GM18873 (cell line): ENCODE measurements around the gene ELMO1.

Experiments used
- ATAC-seq: cut with Tn5 transposase; IDR thresholded peaks from one replicate; pipeline ENCODE4 v1.9.1; 2021; ENCODE audit warnings: mild to moderate bottlenecking, moderate library complexity, moderate number of reproducible peaks; ENCODE audit not compliant: unreplicated experiment, low FRiP score

Gene ELMO1

DNA sequence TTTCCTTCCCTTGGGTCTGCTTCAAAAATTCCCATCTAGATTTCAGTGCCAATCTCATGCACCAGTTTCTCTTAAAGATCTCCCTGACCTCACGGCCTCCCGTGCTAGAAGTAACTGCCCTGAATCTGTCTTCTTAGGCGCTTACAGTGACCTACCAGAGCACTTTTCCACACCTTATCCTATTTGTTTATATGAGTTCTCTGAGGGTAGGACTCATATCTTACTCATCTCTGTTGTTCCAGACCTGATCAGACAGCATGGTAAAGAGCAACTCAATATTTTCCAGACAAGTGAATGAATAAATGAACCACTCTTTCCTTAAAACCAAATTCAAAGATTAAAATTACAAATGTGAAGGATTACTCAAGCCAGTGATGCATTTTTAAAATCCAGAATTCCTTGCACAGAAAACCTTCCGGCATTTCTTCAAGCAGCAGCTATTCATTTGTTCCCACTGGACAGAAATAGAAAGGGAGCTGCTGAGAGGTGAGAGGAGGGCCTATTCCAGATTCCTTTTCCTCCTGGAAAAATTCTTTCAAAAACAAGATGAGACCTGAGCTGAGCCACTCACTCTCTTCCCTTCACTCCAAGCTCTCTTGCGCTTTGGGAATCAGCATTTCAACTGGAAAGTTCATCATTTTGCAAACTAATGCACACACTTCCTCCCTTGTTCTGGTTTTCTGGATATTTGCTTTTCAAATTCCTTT is 94.6 kb downstream of the ELMO1 start:
- ATAC-seq: no peak

DNA sequence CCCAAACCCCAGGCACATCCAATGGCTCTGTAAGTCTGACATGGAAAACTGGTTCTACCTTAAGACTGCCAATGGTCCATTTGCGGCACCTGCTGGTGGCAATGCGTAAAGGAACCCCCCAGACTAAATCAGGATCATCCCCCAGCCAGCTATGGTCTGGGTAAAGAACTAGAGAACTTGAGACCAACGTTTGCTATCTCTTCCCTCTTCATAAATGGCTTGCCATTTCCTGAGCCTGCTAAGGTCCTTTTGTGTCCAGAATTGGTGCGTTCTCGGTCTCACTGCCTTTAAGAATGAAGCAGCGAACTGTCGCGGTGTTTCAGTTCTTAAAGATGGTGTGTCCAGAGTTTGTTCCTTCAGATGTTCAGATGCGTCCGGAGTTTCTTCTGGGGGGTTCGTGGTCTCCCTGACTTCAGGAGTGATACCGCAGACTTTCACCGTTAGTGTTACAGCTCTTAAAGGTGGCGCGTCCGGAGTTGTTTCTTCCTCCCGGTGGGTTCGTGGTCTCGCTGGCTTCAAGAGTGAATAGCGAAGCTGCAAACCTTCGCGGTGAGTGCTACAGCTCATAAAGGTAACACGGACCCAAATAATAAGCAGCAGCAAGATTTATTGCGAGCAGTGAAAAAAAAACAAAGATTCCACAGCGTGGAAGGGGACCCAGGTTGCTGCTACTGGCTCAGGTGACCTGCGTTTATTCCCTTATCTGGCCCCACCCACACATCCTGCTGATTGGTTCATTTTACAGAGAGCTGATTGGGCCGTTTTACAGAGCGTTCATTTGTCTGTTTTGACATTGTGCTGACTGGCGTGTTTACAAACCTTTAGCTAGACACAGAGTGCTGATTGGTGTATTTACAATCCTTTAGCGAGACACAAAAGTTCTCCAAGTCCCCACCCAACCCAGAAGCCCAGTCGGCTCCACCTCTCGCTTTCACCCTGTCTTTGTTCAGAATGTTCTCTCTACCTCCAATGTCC is 95.4 kb downstream of the ELMO1 start:
- peak; percentile 46 for ATAC-seq

GRCh38 chr7:37352251-37352880 is 96.3 kb downstream of the ELMO1 start:
- ATAC-seq: no peak

DNA sequence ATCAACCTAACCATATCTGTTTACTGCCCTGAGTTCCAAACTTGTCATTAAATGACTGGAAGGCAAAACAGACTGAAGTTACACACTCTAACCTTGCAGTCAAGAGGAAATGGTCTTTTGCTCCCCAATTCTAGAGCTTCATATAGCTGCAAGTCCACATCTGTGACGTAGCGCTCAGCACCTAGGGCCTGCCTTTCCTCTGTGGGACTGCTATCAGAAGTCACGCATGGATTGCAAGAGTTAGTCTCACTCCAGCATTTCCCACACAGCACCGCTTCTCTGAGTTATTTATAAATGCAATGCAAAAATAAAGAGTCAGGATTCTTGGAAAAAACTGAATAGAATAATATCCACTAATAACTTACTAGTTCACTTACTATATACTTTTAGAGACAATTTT is 96.9 kb downstream of the ELMO1 start:
- no peak for ATAC-seq

DNA sequence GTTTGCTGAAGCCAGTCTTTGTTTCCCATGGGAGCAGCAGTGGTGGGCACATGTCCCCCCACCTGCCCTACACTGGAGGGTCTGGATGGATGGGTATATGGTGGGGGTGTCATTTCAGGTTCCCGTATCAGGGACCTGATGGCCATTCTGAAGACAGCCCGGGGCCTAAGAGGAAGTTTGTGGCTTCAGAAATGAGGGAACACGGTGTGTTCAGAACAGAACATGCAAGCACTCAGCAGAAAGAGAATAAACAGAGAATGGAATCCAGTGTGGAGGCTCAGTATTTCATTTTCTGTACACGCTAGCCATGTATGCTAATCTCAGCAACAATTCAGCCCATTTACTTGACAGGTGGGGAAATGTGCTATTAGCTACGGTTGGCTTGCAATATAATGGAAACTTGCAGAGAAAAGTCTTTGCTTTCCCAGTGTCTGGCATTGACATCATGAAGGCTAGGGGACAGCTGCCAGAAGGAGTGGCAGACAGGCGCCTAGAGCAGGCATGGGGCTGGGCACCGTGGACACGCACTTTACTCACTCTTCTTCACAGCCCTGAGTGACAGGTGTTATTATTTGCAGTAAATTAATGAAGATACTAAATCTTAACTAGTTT is 98.6 kb downstream of the ELMO1 start:
- no peak for ATAC-seq

DNA sequence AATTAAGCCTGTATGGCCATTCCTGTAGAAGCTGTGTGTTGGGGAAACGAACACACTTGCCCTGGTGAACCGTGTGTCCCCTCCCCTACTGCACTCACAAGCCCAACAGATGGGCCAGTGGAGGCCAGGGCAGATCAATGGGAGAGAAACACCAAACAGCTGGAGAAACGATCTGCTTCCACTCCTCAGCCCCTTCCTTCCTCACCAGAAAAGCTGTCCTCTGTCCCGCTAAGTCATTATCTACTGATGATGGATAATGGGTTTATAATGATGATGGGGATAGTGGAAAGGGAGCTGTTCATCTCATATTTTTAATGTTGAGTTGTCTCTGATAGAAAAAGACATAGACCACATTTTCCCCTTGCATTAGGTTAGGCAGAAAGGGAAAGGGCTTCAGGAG is 99.7 kb downstream of the ELMO1 start:
- ATAC-seq: no peak

DNA sequence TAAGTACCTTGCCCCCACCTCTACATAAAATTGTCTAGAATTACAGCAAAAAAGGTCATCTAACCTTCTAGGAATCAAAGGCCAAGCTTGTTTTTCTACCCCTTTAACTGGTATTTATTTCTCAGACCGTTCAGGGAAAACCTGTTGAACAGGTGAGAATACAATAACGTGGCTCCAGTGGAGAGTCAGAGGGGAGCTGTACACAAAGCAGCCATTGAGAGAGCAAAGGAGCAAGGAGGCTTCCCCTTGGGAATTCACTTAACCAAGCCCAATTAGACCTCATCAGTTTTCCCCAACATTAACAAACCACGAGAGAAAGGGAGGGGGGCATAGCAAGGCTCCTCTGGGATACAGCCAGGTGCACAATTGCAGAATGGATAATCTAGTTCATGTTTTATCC is 101.9 kb downstream of the ELMO1 start:
- ATAC-seq: no peak

GRCh38 chr7:37344886-37345579 is 103.6 kb downstream of the ELMO1 start:
- peak; percentile 34 for ATAC-seq

GRCh38 chr7:37342688-37343471 is 105.8 kb downstream of the ELMO1 start:
- peak; percentile 46 for ATAC-seq

DNA sequence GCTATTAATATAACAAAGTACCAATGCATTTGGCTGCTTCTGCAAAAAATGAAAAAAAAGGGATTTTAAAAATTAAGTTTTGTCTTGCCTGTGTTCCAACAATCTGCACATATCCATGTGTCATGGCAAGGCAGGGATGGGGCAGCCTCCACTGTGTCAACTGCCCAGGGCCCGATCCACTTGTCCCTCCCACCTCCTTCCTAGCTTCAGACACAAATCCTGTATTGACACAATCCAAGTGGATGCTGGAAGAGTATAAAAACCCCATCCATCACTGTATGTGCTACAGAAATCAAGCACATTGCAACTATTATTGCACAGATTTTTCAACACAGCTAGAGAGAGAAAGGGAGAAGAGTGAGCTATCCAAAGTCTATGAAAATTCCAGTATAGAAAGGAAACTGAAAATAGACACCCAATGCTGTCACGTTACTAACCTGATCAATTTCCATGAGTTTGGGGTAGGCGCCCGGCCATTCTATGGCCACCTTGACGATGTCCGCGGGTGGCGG is 106.4 kb downstream of the ELMO1 start:
- no peak for ATAC-seq

GRCh38 chr7:37341033-37341630 is 107.5 kb downstream of the ELMO1 start:
- ATAC-seq: peak; percentile 50

GRCh38 chr7:37338966-37339365 is 109.7 kb downstream of the ELMO1 start:
- ATAC-seq: no peak

- ATAC-seq: no peak
These were observed 111.1 kb downstream of the ELMO1 start for GRCh38 chr7:37337522-37337921.

DNA sequence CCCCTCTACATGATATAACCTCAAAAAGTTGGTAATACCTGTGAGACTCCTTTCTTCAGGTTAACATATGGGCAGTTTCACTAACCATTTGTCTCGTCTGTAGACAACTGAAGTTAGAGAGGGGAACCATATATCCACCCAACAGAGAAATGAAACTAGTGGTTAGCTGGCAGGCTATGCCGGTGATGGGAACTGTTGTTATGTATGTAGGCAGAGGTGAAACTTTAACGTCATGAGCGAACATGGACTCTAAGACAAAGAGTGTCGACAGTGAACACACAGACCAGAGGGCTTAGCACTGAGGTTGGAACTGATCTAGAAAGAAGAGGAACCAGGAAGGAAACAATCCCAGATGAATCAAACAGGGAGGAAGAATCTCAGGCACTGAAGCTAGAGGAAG is 112.4 kb downstream of the ELMO1 start:
- peak; percentile 81 for ATAC-seq

DNA sequence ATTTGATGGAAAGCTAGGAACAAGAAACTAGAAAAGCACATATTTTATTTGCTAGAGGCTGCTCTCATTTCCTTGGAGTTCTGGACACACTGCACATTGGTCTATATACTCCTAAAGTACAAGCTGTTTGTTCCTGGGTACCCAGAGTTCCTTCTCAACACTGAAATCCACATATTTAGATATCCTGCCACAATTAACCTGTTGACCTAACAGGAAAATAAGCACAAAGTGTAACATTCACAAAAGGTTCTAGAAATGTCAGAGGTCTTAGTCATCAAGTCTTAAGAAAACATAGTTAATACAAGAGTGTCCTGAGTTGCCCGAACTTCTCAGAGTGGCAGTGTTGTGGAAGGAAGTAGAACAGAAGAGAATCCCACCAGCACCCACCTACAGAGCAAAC is 115.6 kb downstream of the ELMO1 start:
- ATAC-seq: no peak

GRCh38 chr7:37332243-37333016 is 116.2 kb downstream of the ELMO1 start:
- ATAC-seq: no peak

DNA sequence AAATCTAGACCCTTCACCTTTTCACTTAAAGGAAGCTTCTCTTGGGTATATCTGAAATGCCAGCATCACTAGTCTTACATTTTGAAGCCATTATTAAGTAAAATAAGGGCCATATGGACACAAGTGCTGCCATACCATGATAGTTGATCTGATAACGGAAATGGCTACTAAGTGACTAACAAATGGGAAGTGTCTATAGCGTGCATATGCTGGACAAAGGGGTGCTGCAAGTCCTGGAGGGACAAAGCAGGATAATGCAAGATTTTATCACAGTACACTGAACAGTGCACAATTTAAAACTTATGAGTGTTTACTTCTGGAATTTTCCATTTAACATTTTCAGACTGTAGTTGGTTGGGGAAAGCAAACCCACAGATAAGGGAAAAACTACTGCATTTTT is 117.9 kb downstream of the ELMO1 start:
- no peak for ATAC-seq

DNA sequence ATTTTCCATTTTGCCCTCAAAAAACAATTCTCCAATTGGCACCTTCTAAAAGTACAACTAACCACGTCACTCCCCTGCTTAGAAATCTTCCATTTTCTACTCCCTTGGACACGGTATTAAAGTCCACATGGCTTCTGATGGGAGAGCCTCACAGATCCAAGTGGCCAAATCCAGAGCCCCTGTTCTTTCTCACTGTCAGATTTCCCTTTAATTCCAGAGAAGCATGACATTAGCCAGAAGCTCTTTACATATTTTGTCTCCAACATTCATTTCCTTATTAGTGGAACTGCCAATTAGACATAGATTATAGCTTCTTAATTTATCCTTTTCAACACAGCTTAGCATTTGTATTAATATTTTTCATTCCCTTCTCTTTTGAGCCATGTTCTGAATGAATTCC is 118.7 kb downstream of the ELMO1 start:
- no peak for ATAC-seq
